HS-27A (cell line): ENCODE measurements around the gene CACNB2.

Experiments
- DNase-seq: peaks from one replicate; pipeline ENCODE4 v3.0.0-alpha.2; 2012; ENCODE audit warnings: low read depth, missing footprints

The CACNB2 gene

GRCh38 chr10:18140149-18140956, at the start of gene CACNB2:
TSS of gene CACNB2 (plus strand) at chr10:18140424.
- DNase-seq, result no peak

GRCh38 chr10:18094332-18094731, 45.9 kb upstream of the CACNB2 start:
- DNase-seq, result no peak

GRCh38 chr10:18094793-18095192, 45.4 kb upstream of the CACNB2 start:
- DNase-seq, result no peak

GRCh38 chr10:18097524-18097923, 42.7 kb upstream of the CACNB2 start:
- DNase-seq, result no peak

GRCh38 chr10:18098201-18098600, 42.0 kb upstream of the CACNB2 start:
- DNase-seq, result no peak

GRCh38 chr10:18099415-18099814, 40.8 kb upstream of the CACNB2 start:
- DNase-seq, result no peak

GRCh38 chr10:18100669-18101068, 39.6 kb upstream of the CACNB2 start:
- DNase-seq, result no peak

- DNase-seq, result no peak
These were observed 37.8 kb upstream of the CACNB2 start for GRCh38 chr10:18102404-18102803.

- peak; percentile 17 for DNase-seq
These were observed 35.9 kb upstream of the CACNB2 start for GRCh38 chr10:18104223-18104872.

- no peak for DNase-seq
These were observed 30.8 kb upstream of the CACNB2 start for GRCh38 chr10:18109341-18109870.

- DNase-seq, result no peak
These were observed 26.3 kb upstream of the CACNB2 start for GRCh38 chr10:18113881-18114280.

GRCh38 chr10:18117276-18117675, 22.9 kb upstream of the CACNB2 start:
- no peak for DNase-seq

- no peak for DNase-seq
These were observed 17.5 kb upstream of the CACNB2 start for GRCh38 chr10:18122753-18123152.

- DNase-seq, result no peak
These were observed 7.2 kb upstream of the CACNB2 start for GRCh38 chr10:18133046-18133445.

- no peak for DNase-seq
These were observed 5.7 kb upstream of the CACNB2 start for GRCh38 chr10:18134509-18134908.

GRCh38 chr10:18134921-18135320, 5.3 kb upstream of the CACNB2 start:
- DNase-seq, result no peak

GRCh38 chr10:18136073-18136791, 4.0 kb upstream of the CACNB2 start:
- no peak for DNase-seq

- no peak for DNase-seq
These were observed 3.1 kb upstream of the CACNB2 start for GRCh38 chr10:18137111-18137510.

- no peak for DNase-seq
These were observed 977 bp downstream of the CACNB2 start for GRCh38 chr10:18140957-18141845.

GRCh38 chr10:18142151-18142550, 1.9 kb downstream of the CACNB2 start:
- no peak for DNase-seq

- no peak for DNase-seq
These were observed 4.2 kb downstream of the CACNB2 start for GRCh38 chr10:18144396-18144795.

GRCh38 chr10:18144928-18145327, 4.7 kb downstream of the CACNB2 start:
- no peak for DNase-seq
